ENCODE results near the gene BCR. TPM values are rescaled to one million over a fixed set of nuclear protein-coding genes. Genes with fewer than 3 reads are reported as not detected.

Gene BCR
- total RNA-seq, 4 donors from 2014 or later: 72.8 to 87.8 (median 79.3) TPM

DNA sequence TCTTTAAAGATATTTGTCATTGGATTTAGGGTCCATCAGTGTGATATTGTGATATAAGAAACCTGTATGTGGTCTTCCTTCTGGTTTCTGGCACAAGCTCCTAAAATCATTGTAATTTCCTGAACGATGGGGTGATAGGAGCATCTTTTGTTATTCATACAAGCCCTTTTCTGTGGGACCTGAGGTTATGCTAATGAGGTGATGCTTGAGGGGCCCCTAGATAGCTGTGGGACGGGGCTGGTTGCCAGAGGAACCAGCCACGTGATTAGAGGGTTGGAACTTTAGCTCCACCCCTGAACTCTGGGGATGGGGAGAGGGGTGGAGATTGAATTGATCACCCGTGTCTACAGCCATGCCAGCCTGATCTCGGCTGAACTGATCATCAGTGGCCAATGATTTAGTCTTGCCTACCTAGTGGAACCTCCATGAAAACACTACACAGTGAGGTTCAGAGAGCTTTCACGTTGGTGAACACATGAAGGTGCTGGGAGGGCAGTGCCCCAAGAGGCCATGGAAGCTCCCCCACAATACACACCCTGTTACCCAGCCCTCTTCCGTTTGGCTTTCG is 62.8 kb downstream of the BCR start:
- Histone ChIP-seq H3K4me3 (no peak overlapping the region), H3K4me1 (peaks cover 12% of the 10 kb centered on the region), H3K27me3 (no peaks in the 10 kb centered on the region), H3K27ac (no peak overlapping the region), H3K9me3 (no peaks in the 10 kb centered on the region), H3K36me3 (no peaks in the 10 kb centered on the region)
- no peak for DNase-seq (ENCODE audit: low spot score in 2 of 2)
- TF ChIP-seq CTCF (IDR thresholded peaks at IDR 0.05): no peak
- TF ChIP-seq EP300 (IDR thresholded peaks at IDR 0.05): no peak
- no peak for TF ChIP-seq POLR2AphosphoS5 (IDR thresholded peaks at IDR 0.05)
- 55% methylated on average over 8 of the region's 8 CpGs for WGBS

GRCh38 chr22:23243859-23244689 is 63.8 kb downstream of the BCR start:
- H3K4me1 ChIP-seq: peaks cover 9% of the 10 kb centered on the region
- TF ChIP-seq CTCF (IDR thresholded peaks at IDR 0.05) (no peak), POLR2A (IDR thresholded peaks at IDR 0.05) (no peak), EP300 (IDR thresholded peaks at IDR 0.05) (no peak), POLR2AphosphoS5 (IDR thresholded peaks at IDR 0.05) (no peak)
- H3K9me3 ChIP-seq: no peaks in the 10 kb centered on the region
- no peak for DNase-seq (ENCODE audit: low spot score in 2 of 2)
- no peak overlapping the region for H3K27ac ChIP-seq
- no peaks in the 10 kb centered on the region for H3K36me3 ChIP-seq
- WGBS: 93% methylated on average over 17 of the region's 17 CpGs
- no peaks in the 10 kb centered on the region for H3K27me3 ChIP-seq
- H3K4me3 ChIP-seq: no peak overlapping the region

GRCh38 chr22:23244690-23245044 is 64.4 kb downstream of the BCR start:
- H3K4me1 ChIP-seq: peaks cover 9% of the 10 kb centered on the region
- H3K4me3 ChIP-seq: no peak overlapping the region

DNA sequence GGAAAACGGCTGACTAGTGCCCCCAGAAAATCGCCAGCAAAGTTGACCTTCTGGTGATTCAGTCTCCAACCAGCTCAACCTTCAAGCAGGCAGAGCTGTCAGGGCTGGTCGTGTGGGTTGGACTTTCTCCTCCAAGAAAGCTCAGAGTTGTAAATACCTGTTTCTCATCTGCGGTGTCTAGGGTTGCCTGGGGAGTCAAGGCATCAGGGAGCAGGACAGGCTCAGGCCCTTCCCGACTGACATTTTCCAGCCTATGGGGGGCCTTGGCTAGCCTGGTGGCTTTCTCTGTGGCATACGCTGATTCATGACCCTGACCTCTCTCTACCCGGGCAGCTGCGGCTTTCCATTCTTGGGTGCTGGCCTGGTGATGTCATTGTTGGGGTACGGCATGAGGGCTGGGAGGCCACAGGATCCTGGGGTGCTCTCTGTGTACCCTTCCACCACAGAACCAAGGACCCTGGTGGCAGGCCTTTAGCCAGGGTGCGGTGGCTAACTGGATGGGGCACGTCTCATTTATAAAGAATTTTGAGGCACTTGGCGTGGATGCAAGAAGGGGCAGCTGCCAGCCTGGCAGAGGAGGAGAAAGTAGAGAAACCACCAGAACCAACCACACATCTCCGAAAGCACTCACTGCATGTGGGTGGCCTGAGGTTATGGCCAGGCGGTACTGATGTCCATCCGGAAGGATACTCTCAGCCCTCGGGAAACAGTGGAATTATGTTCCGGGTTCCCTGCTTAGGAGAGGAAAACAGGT is 64.9 kb downstream of the BCR start:
- DNase-seq (ENCODE audit: low spot score in 2 of 2): no peak
- H3K9me3 ChIP-seq: no peaks in the 10 kb centered on the region

More at GRCh38 chr22:23244690-23245044, 64.4 kb downstream of the BCR start:
- Histone ChIP-seq H3K36me3 (no peaks in the 10 kb centered on the region), H3K27me3 (no peaks in the 10 kb centered on the region), H3K27ac (no peak overlapping the region), H3K9me3 (no peaks in the 10 kb centered on the region)
- no peak for DNase-seq (ENCODE audit: low spot score in 2 of 2)
- TF ChIP-seq CTCF (IDR thresholded peaks at IDR 0.05): no peak
- TF ChIP-seq POLR2A (IDR thresholded peaks at IDR 0.05): no peak
- no peak for TF ChIP-seq EP300 (IDR thresholded peaks at IDR 0.05)
- TF ChIP-seq POLR2AphosphoS5 (IDR thresholded peaks at IDR 0.05): no peak
- 100% methylated on average over 2 of the region's 5 CpGs for WGBS

More for the DNA sequence above, 64.9 kb downstream of the BCR start:
- peaks cover 9% of the 10 kb centered on the region for H3K4me1 ChIP-seq
- TF ChIP-seq EP300 (IDR thresholded peaks at IDR 0.05): no peak
- no peak for TF ChIP-seq POLR2A (IDR thresholded peaks at IDR 0.05)
- no peak for TF ChIP-seq CTCF (IDR thresholded peaks at IDR 0.05)
- no peak for TF ChIP-seq POLR2AphosphoS5 (IDR thresholded peaks at IDR 0.05)
- 79% methylated on average over 16 of the region's 17 CpGs for WGBS
- H3K36me3 ChIP-seq: no peaks in the 10 kb centered on the region
- H3K27ac ChIP-seq: no peak overlapping the region
- no peaks in the 10 kb centered on the region for H3K27me3 ChIP-seq
- no peak overlapping the region for H3K4me3 ChIP-seq

Measured in suprapubic skin (tissue), 4 donors.